GM12872 (cell line): ENCODE measurements around the gene MAPK12.
A peak's percentile ranks its signal among the peaks of the same experiment; 100 is the strongest.

ENCODE experiments used
- CTCF ChIP-seq: IDR thresholded peaks from 3 replicates; pipeline ENCODE4 v1.5.1; 2011; ENCODE audit warnings: low read depth, mild to moderate bottlenecking, low read length, moderate library complexity; ENCODE audit not compliant: insufficient read depth

Gene MAPK12

GRCh38 chr22:50216684-50217520 is 44.6 kb downstream of the MAPK12 start:
- TF ChIP-seq CTCF, result no peak

DNA sequence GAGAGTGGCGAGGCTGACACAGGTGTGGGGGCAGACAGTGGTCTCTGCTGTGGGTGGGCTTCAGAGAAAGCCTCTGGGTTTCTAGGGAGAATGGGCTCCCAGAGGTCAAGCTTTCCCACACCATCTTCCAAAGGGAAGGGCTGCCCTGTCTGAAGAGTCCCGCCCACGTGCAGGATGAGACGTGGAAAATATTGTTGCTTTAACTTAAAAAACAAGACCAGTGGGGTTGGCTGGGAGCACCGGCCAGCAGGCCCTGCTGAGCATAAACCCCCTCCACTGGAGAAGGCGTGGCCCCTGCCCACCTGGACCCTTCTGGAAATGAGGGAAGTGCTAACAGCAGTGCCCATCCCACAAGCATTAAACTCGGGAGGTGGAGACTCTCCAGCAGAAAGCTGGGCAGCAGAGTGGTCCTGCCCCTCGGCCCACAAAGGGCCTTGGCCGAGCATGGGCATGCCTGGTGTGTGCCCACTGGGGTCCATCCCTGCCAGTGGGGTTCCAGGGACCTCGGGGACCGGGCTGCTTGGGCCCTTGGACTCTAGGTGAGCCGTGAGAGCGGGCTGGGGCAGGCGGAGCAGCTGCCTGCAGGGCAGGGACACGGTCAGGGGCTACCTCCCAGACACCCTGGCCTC is 45.3 kb downstream of the MAPK12 start:
- TF ChIP-seq CTCF, result no peak

DNA sequence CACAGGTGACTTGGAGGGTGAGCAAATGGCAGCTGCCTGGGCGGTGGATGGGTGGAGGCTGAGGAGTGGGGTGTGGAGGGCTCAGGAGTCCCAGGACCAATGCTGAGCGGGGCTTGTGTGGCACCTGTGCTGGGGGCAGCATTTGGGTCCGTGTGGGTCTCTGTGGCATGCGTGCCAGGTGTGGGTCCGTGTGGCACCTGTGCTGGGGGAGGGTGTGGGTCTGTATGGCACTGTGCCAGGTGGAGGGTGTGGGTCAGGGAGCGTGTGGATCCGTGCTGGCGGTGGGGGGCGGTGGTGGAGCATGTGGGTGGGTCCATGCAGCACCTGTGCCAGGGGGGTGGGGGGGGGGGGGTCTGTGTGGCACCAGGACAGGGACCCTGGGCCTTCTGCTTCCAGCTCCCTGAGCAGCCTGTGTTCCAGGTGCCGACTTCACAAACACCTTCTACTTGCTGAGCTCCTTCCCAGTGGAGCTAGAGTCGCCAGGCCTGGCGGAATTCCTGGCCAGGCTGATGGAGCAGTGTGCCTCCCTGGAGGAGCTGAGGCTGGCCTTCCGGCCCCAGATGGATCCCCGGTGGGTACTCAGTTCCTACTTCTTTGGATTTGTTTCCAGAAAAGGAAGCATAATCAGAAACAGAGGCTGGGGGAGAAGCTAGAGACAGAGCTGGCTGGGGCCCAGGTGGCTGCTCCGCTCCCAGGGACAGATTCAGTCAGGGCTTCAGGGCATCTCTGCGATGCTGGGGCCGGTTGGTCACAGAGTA is 46.0 kb downstream of the MAPK12 start:
- TF ChIP-seq CTCF, result no peak

- TF ChIP-seq CTCF, result no peak
Observed at GRCh38 chr22:50213263-50213662, 48.2 kb downstream of the MAPK12 start.

- TF ChIP-seq CTCF, result no peak
Observed at GRCh38 chr22:50211147-50211546, 50.3 kb downstream of the MAPK12 start.

DNA sequence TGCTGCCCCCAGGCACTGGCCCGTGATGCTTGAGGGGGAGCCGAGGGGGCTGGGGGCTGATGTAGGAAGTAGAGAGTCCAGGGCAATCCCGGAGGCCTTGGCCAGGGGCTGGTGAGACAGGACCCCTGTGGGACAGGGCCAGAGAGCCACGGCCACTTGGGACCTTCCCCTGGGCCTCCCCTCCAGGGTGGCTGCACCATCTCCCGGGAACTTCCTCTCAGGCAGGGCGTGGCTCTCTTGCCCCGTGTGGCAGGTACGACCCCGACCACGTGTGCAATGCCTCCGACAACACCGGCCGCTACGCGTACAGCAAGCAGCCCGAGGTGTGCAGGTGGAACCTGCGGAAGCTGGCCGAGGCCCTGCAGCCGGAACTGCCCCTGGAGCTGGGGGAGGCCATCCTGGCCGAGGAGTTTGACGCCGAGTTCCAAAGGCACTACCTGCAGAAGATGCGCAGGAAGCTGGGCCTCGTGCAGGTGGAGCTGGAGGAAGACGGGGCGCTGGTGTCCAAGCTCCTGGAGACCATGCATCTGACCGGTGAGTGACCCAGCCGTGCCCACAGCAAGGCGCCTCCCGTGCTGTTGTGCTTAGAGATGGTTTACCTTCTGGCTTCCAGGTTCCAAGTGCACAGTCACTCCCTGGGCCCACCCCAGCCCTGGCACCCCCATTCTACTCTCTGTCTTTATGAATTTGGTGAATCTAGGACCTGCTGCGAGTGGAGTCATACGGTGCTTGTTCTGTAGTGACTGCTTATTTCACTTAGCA is 50.9 kb downstream of the MAPK12 start:
- TF ChIP-seq CTCF, result no peak

GRCh38 chr22:50209893-50210292 is 51.6 kb downstream of the MAPK12 start:
- peak; percentile 91 for TF ChIP-seq CTCF
